NCI-H2171 (cell line): ENCODE data around the gene OR14C36.
"Not testable (repeated sequence)": the region's sequence is repeated elsewhere in the genome, so short reads cannot be mapped to it uniquely, and the experiment has no call there.

Experiments
- DNase-seq: peaks from one replicate; lab custom pipeline; 2025; lab: John Stamatoyannopoulos, UW

The OR14C36 gene

GRCh38 chr1:248348475-248348874, at the start of gene OR14C36:
TSS of gene OR14C36 (plus strand) at chr1:248348775. CDS start at chr1:248348775, 0 bp downstream.
- DNase-seq = no peak

- no peak for DNase-seq
These were observed 45.3 kb upstream of the OR14C36 start, which contains the start of gene OR2T12 for GRCh38 chr1:248303324-248303723. TSS of gene OR2T12 (minus strand) at chr1:248303424. CDS start at chr1:248295578, 7,846 bp downstream.

- not testable (repeated sequence) for DNase-seq
These were observed 42.9 kb upstream of the OR14C36 start for GRCh38 chr1:248305672-248306071.

GRCh38 chr1:248306103-248306502, 42.5 kb upstream of the OR14C36 start:
- DNase-seq = no peak

- not testable (repeated sequence) for DNase-seq
These were observed 41.8 kb upstream of the OR14C36 start for GRCh38 chr1:248306740-248307139.

- no peak for DNase-seq
These were observed 31.8 kb upstream of the OR14C36 start for GRCh38 chr1:248316796-248317195.

GRCh38 chr1:248324468-248324867, 24.1 kb upstream of the OR14C36 start, which contains the start of gene OR2M7:
TSS of gene OR2M7 (minus strand) at chr1:248324568. CDS start at chr1:248324568, 0 bp downstream.
- no peak for DNase-seq

GRCh38 chr1:248343451-248343850, 5.1 kb upstream of the OR14C36 start:
- DNase-seq = no peak

- DNase-seq = no peak
These were observed 10.8 kb downstream of the OR14C36 start for GRCh38 chr1:248359415-248359814.

- DNase-seq = no peak
These were observed 12.6 kb downstream of the OR14C36 start, which contains the start of gene OR2T4 for GRCh38 chr1:248361121-248361715. TSS of gene OR2T4 (plus strand) at chr1:248361665. CDS start at chr1:248361665, 0 bp downstream.

GRCh38 chr1:248366609-248367008, 18.0 kb downstream of the OR14C36 start:
- DNase-seq = no peak

- DNase-seq = no peak
These were observed 23.8 kb downstream of the OR14C36 start for GRCh38 chr1:248372394-248372793.

- DNase-seq = no peak
These were observed 25.2 kb downstream of the OR14C36 start for GRCh38 chr1:248373761-248374160.

- no peak for DNase-seq
These were observed 26.9 kb downstream of the OR14C36 start, which contains the start of gene OR2T6 for GRCh38 chr1:248375446-248375845. TSS of gene OR2T6 (plus strand) at chr1:248375746. CDS start at chr1:248387609, 11,863 bp downstream.

- no peak for DNase-seq
These were observed 28.3 kb downstream of the OR14C36 start for GRCh38 chr1:248376916-248377315.

- no peak for DNase-seq
These were observed 32.3 kb downstream of the OR14C36 start for GRCh38 chr1:248380854-248381253.

GRCh38 chr1:248388426-248388825, 39.9 kb downstream of the OR14C36 start:
- no peak for DNase-seq

- DNase-seq = no peak
These were observed 44.5 kb downstream of the OR14C36 start for GRCh38 chr1:248393050-248393449.
